Heart left ventricle (tissue), 13 donors: ENCODE measurements around the gene PRMT3.

Source experiments
- POLR2A ChIP-seq, 2 donors: fragments of 450-650 bp; IDR thresholded peaks; one replicate each; pipeline ENCODE4 v1.6.1; 2017; ENCODE audit warnings: antibody characterized with exemption in 2 of 2, mild to moderate bottlenecking in 2 of 2, moderate library complexity in 2 of 2
- TF ChIP-seq, protein P1 (sequence below), 12 donors: fragments of 200-600 bp; sonication (generic) in 4 of 12; IDR thresholded peaks; one replicate each; pipeline versions ENCODE4 v1.5.0 to v1.8.0; 2018 to 2022; ENCODE audit warnings: antibody characterized with exemption in 12 of 12, mild to moderate bottlenecking in 5 of 12
- donor health status: ischemic (EF 13 %, LVEDD 7.1; RV severe dilation, severe dysfunction).
- donor health status: DM: no; HTN: yes; CAD: no.
- donor health status: DM: no; HTN: no; CAD: no.
- donor health status: ischemic (EF 25% LVEDD 6.9; RV normal size, moderate dysfunction).
- donor health status: ischemic (EF 25% LVEDD 5.7; RV mildly dilated, moderate dysfunction).
- donor health status: ischemic (EF 35%, LVEDD 5.7; RV mildly dilated, moderate dysfunction).
- donor health status: nonischemic (EF 11% LVEDD 7.7; RV severe dilation, severe dysfunction).
- donor health status: DM: yes; HTN: yes; CAD: no.
- donor health status: PGD.
- donor health status: ischemic (EF 29% LVEDD 5.4; RV normal size, mild dysfunction).
- donor health status: nonischemic (EF 23%, LVEDD 6.1; RV moderate dilation, normal function).

DNA sequence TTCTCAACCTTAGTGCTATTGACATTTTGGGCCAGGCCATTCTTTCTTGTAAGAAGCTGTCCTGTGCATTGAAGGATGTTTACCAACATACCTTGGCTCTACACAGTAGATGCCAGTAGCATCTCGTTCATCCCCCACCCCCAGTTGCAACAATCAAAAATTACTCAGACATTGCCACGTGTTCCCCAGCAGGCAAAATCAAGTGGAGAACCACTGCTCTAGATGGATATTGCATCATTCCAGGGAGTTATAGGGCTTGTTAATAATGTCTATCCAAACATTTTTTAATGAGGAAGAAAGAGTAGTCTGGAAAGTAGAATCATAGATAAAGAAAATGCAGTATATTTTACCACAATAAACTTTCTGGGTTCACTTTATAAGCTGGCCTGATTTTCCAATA is 64.1 kb downstream of the PRMT3 start:
- TF ChIP-seq, protein P1, sequence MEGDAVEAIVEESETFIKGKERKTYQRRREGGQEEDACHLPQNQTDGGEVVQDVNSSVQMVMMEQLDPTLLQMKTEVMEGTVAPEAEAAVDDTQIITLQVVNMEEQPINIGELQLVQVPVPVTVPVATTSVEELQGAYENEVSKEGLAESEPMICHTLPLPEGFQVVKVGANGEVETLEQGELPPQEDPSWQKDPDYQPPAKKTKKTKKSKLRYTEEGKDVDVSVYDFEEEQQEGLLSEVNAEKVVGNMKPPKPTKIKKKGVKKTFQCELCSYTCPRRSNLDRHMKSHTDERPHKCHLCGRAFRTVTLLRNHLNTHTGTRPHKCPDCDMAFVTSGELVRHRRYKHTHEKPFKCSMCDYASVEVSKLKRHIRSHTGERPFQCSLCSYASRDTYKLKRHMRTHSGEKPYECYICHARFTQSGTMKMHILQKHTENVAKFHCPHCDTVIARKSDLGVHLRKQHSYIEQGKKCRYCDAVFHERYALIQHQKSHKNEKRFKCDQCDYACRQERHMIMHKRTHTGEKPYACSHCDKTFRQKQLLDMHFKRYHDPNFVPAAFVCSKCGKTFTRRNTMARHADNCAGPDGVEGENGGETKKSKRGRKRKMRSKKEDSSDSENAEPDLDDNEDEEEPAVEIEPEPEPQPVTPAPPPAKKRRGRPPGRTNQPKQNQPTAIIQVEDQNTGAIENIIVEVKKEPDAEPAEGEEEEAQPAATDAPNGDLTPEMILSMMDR (IDR thresholded peaks at IDR 0.05): no peak
- TF ChIP-seq POLR2A (IDR thresholded peaks at IDR 0.05): no peak
